Subcutaneous abdominal adipose tissue (tissue), 5 donors: ENCODE data around the gene MORN4.

Source experiments
- H3K27ac ChIP-seq: one replicate; pipeline ENCODE4 v1.7.0; 2013; ENCODE audit warnings: low read depth, mild to moderate bottlenecking, inconsistent platforms, low read length, moderate library complexity
- H3K27me3 ChIP-seq, 5 donors: one replicate each; pipeline ENCODE4 v1.7.0; 2013; ENCODE audit warnings: low read length in 5 of 5, inconsistent platforms in 1 of 5; ENCODE audit not compliant: control insufficient read depth in 5 of 5, insufficient read depth in 4 of 5
- H3K36me3 ChIP-seq, 5 donors: one replicate each; pipeline ENCODE4 v1.7.0; 2013; ENCODE audit warnings: low read length in 5 of 5; ENCODE audit not compliant: control insufficient read depth in 5 of 5, insufficient read depth in 5 of 5
- H3K4me1 ChIP-seq, 5 donors: one replicate each; pipeline ENCODE4 v1.7.0; 2013; ENCODE audit warnings: low read length in 5 of 5, mild to moderate bottlenecking in 3 of 5, moderate library complexity in 1 of 5; ENCODE audit not compliant: control insufficient read depth in 5 of 5, insufficient read depth in 5 of 5
- H3K4me3 ChIP-seq, 5 donors: one replicate each; pipeline ENCODE4 v1.7.0; 2013; ENCODE audit warnings: low read length in 5 of 5, low read depth in 1 of 5
- H3K9ac ChIP-seq, 5 donors: one replicate each; pipeline ENCODE4 v1.7.0; 2013; ENCODE audit warnings: low read length in 5 of 5, mild to moderate bottlenecking in 4 of 5, moderate library complexity in 3 of 5
- H3K9me3 ChIP-seq, 5 donors: one replicate each; pipeline ENCODE4 v1.7.0; 2013; ENCODE audit warnings: low read length in 5 of 5; ENCODE audit not compliant: control insufficient read depth in 5 of 5
- donor health status: healthy.
- donor health status: healthy.
- donor health status: healthy.
- donor health status: healthy.
- donor health status: healthy.

Gene MORN4

DNA sequence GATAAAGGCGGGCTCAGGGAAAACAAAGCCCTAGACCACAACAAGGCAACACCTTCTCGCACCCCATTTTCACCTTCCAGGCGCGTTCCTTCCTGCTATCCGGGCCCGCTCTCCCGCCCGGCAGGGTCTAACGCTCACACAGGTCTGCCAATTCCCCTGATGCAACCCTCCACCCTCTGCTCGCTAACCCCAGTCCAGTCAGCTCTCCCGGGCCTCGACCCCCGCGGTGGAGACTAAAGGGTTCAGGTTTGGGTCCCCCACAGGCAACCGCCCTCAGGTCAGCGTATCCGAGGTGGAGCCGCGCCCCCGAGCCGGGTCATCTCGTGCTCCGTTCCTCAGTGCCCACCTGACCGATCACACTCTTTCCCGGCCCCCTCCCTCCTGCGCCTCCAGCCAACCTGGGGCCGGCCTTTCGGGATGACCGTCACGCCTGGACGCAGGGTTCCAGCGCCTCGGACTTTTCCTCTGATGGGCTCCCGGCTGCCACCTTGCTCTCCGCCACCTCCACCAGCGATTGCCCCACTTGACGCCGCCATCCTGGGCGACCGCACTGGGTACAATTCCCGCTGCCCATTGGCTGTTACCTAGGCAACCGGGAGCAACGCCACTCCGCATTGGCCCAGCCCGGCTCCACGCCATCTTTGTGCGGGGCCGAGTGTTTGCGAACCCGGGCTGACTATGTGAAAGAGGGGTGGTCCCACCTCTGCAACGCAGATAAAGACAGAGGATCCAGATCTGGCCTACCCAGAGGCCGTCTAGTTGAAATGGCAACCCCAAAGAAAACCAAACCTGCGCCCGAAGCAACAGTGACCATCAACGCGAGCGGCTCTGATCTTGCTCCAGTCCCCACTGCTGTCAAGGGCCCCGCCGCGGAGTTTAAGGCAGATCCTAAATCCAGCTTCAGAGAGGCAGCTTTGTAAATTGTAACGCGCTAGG is at the start of gene MORN4:
TSS of gene MORN4 (minus strand) at position 552 of the 936 bp plus-strand sequence. CDS start 13,847 bp downstream, outside the sequence.
- Histone ChIP-seq H3K9me3 (no peaks in the 10 kb centered on the region), H3K4me1 (peaks cover 0 to 15% (median 13%) of the 10 kb centered on the region in 5 donors), H3K27me3 (no peaks in the 10 kb centered on the region), H3K27ac (peak within 1 kb of the TSS; percentile 23), H3K4me3 (peak within 1 kb of the TSS; percentile 82 to 94 (median 89)), H3K9ac (peak within 1 kb of the TSS; percentile 19 to 78 (median 51)), H3K36me3 (no peaks in the 10 kb centered on the region)

DNA sequence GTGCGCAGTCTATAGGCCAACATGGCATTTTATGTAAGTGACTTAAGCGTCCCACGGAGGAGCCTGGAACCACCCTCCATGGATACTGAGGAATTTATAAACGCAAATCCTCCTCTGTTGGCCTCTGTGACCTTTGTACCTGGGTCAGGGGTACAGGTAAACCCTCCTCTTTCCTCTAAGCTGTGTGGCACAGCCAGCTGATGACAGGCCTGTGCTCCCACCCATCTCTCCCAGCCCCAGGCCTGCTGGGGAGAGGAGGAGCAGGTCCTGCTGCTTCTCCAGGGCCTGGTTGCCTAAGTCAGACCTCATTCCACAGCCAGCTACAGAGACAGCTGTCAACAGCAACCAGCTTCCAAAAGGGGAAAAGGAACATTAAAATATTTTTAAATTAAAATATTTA is 48.7 kb upstream of the MORN4 start:
- Histone ChIP-seq H3K9ac (peak overlapping the region in 1 of 5 donors; percentile 44), H3K27ac (peak overlapping the region; percentile 96), H3K27me3 (no peaks in the 10 kb centered on the region), H3K4me3 (no peak overlapping the region), H3K4me1 (peaks cover 9 to 57% (median 50%) of the 10 kb centered on the region in 5 donors), H3K36me3 (peaks cover 3 to 28% (median 25%) of the 10 kb centered on the region in 5 donors), H3K9me3 (no peaks in the 10 kb centered on the region)

DNA sequence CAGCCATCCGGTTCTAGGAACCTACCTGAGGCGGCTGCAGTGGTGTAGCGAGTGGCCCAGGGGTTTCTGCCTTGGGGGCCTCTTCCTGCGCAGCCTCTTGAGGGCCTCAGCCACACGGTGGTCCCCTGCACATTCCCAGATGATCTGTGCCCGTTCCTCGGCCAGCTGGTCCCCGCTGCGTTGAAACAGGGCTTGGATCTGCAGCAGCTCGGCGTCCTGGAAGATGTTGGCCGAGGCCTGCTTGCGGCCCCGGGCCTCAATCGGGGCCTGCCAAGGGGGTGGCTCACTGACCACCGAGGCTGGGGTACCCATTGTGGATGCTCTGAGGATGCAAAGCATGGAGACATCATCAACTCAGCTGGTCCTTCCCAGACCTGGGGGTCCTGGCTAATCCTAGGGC is 46.3 kb upstream of the MORN4 start:
- Histone ChIP-seq H3K4me3 (no peak overlapping the region), H3K4me1 (peaks cover under 1 to 33% (median 28%) of the 10 kb centered on the region in 5 donors), H3K9me3 (no peaks in the 10 kb centered on the region), H3K9ac (no peak overlapping the region), H3K27me3 (no peaks in the 10 kb centered on the region), H3K27ac (no peak overlapping the region), H3K36me3 (peaks cover 7 to 48% (median 44%) of the 10 kb centered on the region in 5 donors)

DNA sequence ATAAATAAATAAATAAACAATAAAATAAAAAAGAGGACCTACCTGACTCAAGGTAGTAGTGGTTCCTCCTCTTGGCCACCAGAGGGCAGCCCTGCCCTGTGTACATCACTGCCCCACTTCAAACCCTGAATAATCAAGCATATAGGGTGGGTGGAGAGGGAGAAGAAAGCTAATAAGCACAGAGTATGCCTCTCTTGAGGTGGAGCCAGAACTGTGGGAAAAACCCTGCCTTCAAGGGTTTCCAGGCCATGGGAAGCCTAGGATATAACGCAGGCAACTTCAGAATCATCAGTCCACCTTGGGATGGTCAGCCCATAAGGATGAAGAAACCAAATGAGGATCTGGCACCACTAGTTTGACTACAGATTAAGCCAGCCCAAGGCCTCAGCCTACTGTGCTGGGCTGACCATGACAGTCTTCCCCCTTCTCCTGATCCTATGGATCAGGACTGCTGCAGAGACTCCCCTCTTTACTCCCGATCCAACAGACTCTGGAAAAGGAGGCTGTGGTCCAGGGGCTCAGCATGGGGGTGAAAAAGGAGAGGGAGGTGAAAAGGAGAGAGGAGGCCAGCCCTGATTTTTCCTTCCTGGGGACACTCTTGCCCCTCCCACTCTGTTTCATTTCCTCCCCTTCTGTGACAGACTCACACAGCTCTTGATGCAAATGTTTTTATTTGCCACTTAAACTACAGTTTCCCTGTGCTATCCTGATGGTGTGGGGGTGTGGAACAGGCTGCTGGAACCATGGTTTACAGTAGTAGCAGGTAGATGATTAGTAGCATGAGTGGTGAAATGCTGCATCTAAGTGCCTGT is 43.7 kb upstream of the MORN4 start:
- Histone ChIP-seq H3K27ac (no peak overlapping the region), H3K27me3 (no peaks in the 10 kb centered on the region), H3K9ac (no peak overlapping the region), H3K36me3 (peaks cover 7 to 61% (median 57%) of the 10 kb centered on the region in 5 donors), H3K9me3 (no peaks in the 10 kb centered on the region), H3K4me1 (peaks cover 0 to 10% (median 2%) of the 10 kb centered on the region in 5 donors), H3K4me3 (no peak overlapping the region)

GRCh38 chr10:97675222-97675621 is 41.9 kb upstream of the MORN4 start:
- Histone ChIP-seq H3K9ac (no peak overlapping the region), H3K27me3 (no peaks in the 10 kb centered on the region), H3K9me3 (no peaks in the 10 kb centered on the region), H3K27ac (no peak overlapping the region), H3K4me3 (no peak overlapping the region), H3K4me1 (peaks cover 0 to 8% (median 0%) of the 10 kb centered on the region in 5 donors), H3K36me3 (peaks cover 7 to 68% (median 62%) of the 10 kb centered on the region in 5 donors)

GRCh38 chr10:97673736-97674525 is 40.6 kb upstream of the MORN4 start:
- peaks cover 7 to 64% (median 55%) of the 10 kb centered on the region in 5 donors for H3K36me3 ChIP-seq
- H3K27ac ChIP-seq: no peak overlapping the region
- peaks cover 0 to 16% (median 9%) of the 10 kb centered on the region in 5 donors for H3K4me1 ChIP-seq
- no peak overlapping the region for H3K4me3 ChIP-seq
- peak overlapping the region in 1 of 5 donors; percentile 33 for H3K9ac ChIP-seq
- no peaks in the 10 kb centered on the region for H3K9me3 ChIP-seq
- no peaks in the 10 kb centered on the region for H3K27me3 ChIP-seq

- Histone ChIP-seq H3K4me1 (peaks cover 0 to 13% (median 8%) of the 10 kb centered on the region in 5 donors), H3K27ac (no peak overlapping the region), H3K9ac (peak overlapping the region in 1 of 5 donors; percentile 44), H3K27me3 (no peaks in the 10 kb centered on the region), H3K36me3 (peaks cover 12 to 60% (median 47%) of the 10 kb centered on the region in 5 donors), H3K9me3 (no peaks in the 10 kb centered on the region), H3K4me3 (no peak overlapping the region)
Measured at GRCh38 chr10:97669571-97669970, 36.3 kb upstream of the MORN4 start.

DNA sequence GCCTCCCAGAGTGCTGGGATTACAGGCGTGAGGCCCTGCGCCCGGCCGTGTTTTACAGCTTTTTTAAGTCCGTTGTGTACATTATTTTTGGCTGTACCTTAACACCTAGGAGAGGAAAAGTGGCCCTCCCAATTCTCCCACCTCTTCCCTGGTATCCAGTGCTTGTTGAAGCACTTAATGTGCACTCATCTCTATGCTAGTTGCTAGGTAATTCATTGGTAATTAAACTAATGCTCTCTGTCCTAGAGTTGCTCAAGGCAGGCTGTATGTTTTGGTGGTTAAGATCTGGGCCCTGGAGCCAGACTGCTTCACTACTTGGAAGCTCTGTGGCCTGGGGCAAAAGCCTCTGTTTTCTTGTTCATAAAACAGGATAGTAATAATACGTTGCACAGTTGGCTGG is 34.2 kb upstream of the MORN4 start:
- Histone ChIP-seq H3K27me3 (no peaks in the 10 kb centered on the region), H3K9me3 (no peaks in the 10 kb centered on the region), H3K9ac (no peak overlapping the region), H3K4me1 (peaks cover 0 to 13% (median 8%) of the 10 kb centered on the region in 5 donors), H3K36me3 (peaks cover 20 to 56% (median 49%) of the 10 kb centered on the region in 5 donors), H3K27ac (no peak overlapping the region), H3K4me3 (no peak overlapping the region)

- Histone ChIP-seq H3K36me3 (peaks cover 23 to 56% (median 49%) of the 10 kb centered on the region in 5 donors), H3K4me1 (peaks cover 0 to 13% (median 8%) of the 10 kb centered on the region in 5 donors)
Measured at GRCh38 chr10:97666992-97667391, 33.7 kb upstream of the MORN4 start.

More at GRCh38 chr10:97666992-97667391, 33.7 kb upstream of the MORN4 start:
- no peaks in the 10 kb centered on the region for H3K9me3 ChIP-seq
- no peaks in the 10 kb centered on the region for H3K27me3 ChIP-seq
- no peak overlapping the region for H3K27ac ChIP-seq
- no peak overlapping the region for H3K4me3 ChIP-seq
- no peak overlapping the region for H3K9ac ChIP-seq
